ENCODE results near the gene TMEM138. TPM values are rescaled to one million over a fixed set of nuclear protein-coding genes. Genes with fewer than 3 reads are reported as not detected.

Gene TMEM138
- total RNA-seq, 1 experiment from 2014 or later, result 38.8 TPM

DNA sequence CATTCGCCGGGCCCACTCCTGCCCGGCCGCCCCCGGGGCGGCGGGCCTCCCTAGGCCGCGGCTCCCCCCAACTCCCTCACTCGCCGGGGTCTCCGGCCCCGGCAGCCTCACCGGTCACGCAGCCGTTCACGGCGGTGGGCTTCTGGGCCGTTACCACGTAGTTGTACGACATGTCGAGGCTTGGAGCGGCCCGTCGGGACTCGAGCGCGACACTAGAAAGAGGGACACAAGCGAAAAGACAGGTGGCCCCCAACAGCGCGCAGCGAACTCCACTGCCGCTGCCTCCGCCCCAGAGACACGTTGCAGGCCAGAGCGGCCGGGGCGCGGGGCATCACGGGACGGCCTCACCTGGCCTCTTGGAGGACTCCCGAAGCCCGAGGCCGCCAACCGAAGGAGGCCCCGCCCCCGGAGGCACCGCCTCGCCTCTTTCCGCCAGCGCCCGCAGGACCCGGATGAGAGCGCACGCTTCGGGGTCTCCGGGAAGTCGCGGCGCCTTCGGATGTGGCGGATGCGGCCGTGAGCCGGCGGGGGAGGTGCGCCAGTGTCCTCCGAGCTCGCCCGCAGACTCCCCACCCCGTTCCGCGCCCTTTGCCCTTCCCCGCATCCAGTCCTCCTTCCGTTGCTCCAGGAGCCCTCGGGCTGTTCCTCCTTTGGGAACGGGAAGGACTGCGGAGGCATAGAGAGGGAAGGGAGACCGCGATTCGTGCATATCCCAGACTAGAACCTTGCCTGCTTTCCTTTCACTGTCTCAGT lies 29.2 kb upstream of the TMEM138 start, which contains the start of the genes DDB1 and TKFC (continued):
- TF ChIP-seq, protein P1, sequence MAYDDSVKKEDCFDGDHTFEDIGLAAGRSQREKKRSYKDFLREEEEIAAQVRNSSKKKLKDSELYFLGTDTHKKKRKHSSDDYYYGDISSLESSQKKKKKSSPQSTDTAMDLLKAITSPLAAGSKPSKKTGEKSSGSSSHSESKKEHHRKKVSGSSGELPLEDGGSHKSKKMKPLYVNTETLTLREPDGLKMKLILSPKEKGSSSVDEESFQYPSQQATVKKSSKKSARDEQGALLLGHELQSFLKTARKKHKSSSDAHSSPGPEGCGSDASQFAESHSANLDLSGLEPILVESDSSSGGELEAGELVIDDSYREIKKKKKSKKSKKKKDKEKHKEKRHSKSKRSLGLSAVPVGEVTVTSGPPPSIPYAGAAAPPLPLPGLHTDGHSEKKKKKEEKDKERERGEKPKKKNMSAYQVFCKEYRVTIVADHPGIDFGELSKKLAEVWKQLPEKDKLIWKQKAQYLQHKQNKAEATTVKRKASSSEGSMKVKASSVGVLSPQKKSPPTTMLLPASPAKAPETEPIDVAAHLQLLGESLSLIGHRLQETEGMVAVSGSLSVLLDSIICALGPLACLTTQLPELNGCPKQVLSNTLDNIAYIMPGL (CRISPR knock-in tag; IDR thresholded peaks at IDR 0.05), result peak; percentile 87
- TF ChIP-seq ESRRA (CRISPR knock-in tag; IDR thresholded peaks at IDR 0.05; ENCODE audit: borderline replicate concordance) (peak; percentile 33; the same call in 1 of the 2 replicates), ZNF416 (CRISPR knock-in tag; IDR thresholded peaks at IDR 0.05) (no peak), NR3C1 (CRISPR knock-in tag; conservative IDR thresholded peaks at IDR 0.05; ENCODE audit: low read depth) (no peak), TP53 (CRISPR knock-in tag; IDR thresholded peaks at IDR 0.05) (0 out of 2 replicates have a peak, but pooled peaks have one; percentile 58), GABPB1 (CRISPR knock-in tag; IDR thresholded peaks at IDR 0.05) (peak; percentile 79), RELA (CRISPR knock-in tag; IDR thresholded peaks at IDR 0.05; ENCODE audit: borderline replicate concordance) (no peak), PRRX2 (CRISPR knock-in tag; IDR thresholded peaks at IDR 0.05) (no peak), CREB1 (CRISPR knock-in tag; IDR thresholded peaks at IDR 0.05) (no peak), MYBL2 (CRISPR knock-in tag; IDR thresholded peaks at IDR 0.05) (0 out of 2 replicates have a peak, but pooled peaks have one; percentile 93), SOX15 (CRISPR knock-in tag; IDR thresholded peaks at IDR 0.05) (no peak), GRHL2 (CRISPR knock-in tag; IDR thresholded peaks at IDR 0.05; ENCODE audit: insufficient replicate concordance, severe bottlenecking) (no peak), ZNF219 (CRISPR knock-in tag; IDR thresholded peaks at IDR 0.05; ENCODE audit: borderline replicate concordance) (peak; percentile 80; the same call in 1 of the 2 replicates)
- TF ChIP-seq, protein P2, sequence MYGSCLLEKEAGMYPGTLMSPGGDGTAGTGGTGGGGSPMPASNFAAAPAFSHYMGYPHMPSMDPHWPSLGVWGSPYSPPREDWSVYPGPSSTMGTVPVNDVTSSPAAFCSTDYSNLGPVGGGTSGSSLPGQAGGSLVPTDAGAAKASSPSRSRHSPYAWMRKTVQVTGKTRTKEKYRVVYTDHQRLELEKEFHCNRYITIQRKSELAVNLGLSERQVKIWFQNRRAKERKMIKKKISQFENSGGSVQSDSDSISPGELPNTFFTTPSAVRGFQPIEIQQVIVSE (CRISPR knock-in tag; IDR thresholded peaks at IDR 0.05; ENCODE audit: borderline replicate concordance), result no peak
- TF ChIP-seq, protein P3, sequence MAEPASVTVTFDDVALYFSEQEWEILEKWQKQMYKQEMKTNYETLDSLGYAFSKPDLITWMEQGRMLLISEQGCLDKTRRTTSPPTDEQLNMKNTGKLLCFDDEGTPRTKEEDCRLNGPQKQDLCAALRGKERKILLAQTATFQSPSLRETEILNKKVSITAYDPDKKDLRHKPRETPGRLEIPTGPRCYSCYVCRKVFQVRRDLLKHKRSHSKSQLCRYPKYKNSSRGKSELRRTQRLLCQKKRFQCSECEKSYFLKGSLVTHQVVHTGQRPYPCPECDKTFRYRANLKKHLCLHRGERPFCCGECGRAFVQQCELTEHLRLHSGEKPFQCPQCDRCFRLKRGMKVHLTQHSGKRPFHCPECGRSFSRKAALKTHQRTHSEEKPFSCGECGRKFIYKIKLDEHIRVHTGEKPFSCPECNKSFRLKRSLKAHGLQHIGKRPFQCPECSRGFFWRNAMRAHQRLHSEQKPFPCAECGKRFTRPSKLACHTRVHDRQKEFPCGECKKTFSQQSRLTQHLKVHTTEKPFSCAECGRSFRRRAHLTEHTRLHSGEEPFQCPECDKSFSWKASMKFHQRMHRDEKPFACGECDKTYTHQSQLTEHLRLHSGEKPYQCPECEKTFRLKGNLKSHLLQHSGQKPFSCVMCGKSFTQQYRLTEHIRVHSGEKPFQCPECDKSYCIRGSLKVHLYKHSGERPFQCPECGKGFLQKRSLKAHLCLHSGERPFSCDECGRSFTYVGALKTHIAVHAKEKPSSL (CRISPR knock-in tag; conservative IDR thresholded peaks at IDR 0.05), result no peak
- TF ChIP-seq, protein P4, sequence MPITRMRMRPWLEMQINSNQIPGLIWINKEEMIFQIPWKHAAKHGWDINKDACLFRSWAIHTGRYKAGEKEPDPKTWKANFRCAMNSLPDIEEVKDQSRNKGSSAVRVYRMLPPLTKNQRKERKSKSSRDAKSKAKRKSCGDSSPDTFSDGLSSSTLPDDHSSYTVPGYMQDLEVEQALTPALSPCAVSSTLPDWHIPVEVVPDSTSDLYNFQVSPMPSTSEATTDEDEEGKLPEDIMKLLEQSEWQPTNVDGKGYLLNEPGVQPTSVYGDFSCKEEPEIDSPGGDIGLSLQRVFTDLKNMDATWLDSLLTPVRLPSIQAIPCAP (CRISPR knock-in tag; IDR thresholded peaks at IDR 0.05), result no peak
- TF ChIP-seq, protein P5, sequence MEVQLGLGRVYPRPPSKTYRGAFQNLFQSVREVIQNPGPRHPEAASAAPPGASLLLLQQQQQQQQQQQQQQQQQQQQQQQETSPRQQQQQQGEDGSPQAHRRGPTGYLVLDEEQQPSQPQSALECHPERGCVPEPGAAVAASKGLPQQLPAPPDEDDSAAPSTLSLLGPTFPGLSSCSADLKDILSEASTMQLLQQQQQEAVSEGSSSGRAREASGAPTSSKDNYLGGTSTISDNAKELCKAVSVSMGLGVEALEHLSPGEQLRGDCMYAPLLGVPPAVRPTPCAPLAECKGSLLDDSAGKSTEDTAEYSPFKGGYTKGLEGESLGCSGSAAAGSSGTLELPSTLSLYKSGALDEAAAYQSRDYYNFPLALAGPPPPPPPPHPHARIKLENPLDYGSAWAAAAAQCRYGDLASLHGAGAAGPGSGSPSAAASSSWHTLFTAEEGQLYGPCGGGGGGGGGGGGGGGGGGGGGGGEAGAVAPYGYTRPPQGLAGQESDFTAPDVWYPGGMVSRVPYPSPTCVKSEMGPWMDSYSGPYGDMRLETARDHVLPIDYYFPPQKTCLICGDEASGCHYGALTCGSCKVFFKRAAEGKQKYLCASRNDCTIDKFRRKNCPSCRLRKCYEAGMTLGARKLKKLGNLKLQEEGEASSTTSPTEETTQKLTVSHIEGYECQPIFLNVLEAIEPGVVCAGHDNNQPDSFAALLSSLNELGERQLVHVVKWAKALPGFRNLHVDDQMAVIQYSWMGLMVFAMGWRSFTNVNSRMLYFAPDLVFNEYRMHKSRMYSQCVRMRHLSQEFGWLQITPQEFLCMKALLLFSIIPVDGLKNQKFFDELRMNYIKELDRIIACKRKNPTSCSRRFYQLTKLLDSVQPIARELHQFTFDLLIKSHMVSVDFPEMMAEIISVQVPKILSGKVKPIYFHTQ (CRISPR knock-in tag; IDR thresholded peaks at IDR 0.05), result no peak
- TF ChIP-seq, protein P6, sequence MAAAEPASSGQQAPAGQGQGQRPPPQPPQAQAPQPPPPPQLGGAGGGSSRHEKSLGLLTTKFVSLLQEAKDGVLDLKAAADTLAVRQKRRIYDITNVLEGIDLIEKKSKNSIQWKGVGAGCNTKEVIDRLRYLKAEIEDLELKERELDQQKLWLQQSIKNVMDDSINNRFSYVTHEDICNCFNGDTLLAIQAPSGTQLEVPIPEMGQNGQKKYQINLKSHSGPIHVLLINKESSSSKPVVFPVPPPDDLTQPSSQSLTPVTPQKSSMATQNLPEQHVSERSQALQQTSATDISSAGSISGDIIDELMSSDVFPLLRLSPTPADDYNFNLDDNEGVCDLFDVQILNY (CRISPR knock-in tag; IDR thresholded peaks at IDR 0.05), result no peak
- TF ChIP-seq, protein P7, sequence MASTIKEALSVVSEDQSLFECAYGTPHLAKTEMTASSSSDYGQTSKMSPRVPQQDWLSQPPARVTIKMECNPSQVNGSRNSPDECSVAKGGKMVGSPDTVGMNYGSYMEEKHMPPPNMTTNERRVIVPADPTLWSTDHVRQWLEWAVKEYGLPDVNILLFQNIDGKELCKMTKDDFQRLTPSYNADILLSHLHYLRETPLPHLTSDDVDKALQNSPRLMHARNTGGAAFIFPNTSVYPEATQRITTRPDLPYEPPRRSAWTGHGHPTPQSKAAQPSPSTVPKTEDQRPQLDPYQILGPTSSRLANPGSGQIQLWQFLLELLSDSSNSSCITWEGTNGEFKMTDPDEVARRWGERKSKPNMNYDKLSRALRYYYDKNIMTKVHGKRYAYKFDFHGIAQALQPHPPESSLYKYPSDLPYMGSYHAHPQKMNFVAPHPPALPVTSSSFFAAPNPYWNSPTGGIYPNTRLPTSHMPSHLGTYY (CRISPR knock-in tag; IDR thresholded peaks at IDR 0.05), result no peak
- TF ChIP-seq, protein P8, sequence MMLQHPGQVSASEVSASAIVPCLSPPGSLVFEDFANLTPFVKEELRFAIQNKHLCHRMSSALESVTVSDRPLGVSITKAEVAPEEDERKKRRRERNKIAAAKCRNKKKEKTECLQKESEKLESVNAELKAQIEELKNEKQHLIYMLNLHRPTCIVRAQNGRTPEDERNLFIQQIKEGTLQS (CRISPR knock-in tag; conservative IDR thresholded peaks at IDR 0.05), result no peak
- TF ChIP-seq, protein P9, sequence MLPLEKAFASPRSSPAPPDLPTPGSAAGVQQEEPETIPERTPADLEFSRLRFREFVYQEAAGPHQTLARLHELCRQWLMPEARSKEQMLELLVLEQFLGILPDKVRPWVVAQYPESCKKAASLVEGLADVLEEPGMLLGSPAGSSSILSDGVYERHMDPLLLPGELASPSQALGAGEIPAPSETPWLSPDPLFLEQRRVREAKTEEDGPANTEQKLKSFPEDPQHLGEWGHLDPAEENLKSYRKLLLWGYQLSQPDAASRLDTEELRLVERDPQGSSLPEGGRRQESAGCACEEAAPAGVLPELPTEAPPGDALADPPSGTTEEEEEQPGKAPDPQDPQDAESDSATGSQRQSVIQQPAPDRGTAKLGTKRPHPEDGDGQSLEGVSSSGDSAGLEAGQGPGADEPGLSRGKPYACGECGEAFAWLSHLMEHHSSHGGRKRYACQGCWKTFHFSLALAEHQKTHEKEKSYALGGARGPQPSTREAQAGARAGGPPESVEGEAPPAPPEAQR (CRISPR knock-in tag; IDR thresholded peaks at IDR 0.05), result no peak
- TF ChIP-seq, protein P10, sequence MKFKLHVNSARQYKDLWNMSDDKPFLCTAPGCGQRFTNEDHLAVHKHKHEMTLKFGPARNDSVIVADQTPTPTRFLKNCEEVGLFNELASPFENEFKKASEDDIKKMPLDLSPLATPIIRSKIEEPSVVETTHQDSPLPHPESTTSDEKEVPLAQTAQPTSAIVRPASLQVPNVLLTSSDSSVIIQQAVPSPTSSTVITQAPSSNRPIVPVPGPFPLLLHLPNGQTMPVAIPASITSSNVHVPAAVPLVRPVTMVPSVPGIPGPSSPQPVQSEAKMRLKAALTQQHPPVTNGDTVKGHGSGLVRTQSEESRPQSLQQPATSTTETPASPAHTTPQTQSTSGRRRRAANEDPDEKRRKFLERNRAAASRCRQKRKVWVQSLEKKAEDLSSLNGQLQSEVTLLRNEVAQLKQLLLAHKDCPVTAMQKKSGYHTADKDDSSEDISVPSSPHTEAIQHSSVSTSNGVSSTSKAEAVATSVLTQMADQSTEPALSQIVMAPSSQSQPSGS (CRISPR knock-in tag; IDR thresholded peaks at IDR 0.05; ENCODE audit: borderline replicate concordance, low read depth), result no peak
- TF ChIP-seq, protein P11, sequence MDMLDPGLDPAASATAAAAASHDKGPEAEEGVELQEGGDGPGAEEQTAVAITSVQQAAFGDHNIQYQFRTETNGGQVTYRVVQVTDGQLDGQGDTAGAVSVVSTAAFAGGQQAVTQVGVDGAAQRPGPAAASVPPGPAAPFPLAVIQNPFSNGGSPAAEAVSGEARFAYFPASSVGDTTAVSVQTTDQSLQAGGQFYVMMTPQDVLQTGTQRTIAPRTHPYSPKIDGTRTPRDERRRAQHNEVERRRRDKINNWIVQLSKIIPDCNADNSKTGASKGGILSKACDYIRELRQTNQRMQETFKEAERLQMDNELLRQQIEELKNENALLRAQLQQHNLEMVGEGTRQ (CRISPR knock-in tag; IDR thresholded peaks at IDR 0.05), result peak; percentile 66
